LNCAP (cell line): ENCODE results near the gene PLXNB2.

Experiments
- TF ChIP-seq, protein P1 (sequence below): fragments of 450-650 bp; IDR thresholded peaks from 2 replicates; pipeline ENCODE4 v1.5.1; 2017; ENCODE audit warnings: mild to moderate bottlenecking

Gene PLXNB2

DNA sequence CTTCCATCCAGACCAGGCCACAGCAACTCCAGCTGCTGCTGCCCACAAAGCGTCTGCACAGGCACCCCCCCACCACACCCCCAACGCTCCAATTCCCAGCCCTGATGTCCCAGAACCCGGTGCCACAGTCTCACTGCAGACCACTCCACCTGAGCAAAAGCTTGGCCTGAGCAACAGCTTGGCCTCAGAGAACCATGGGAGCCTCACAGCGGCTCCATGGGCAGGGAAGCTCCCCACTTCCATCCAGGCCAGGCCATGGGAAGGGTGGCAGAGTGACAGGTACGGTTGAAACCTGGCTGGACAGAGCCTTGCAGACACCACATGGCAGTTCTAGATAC, 13.2 kb downstream of the PLXNB2 start:
- TF ChIP-seq, protein P1, sequence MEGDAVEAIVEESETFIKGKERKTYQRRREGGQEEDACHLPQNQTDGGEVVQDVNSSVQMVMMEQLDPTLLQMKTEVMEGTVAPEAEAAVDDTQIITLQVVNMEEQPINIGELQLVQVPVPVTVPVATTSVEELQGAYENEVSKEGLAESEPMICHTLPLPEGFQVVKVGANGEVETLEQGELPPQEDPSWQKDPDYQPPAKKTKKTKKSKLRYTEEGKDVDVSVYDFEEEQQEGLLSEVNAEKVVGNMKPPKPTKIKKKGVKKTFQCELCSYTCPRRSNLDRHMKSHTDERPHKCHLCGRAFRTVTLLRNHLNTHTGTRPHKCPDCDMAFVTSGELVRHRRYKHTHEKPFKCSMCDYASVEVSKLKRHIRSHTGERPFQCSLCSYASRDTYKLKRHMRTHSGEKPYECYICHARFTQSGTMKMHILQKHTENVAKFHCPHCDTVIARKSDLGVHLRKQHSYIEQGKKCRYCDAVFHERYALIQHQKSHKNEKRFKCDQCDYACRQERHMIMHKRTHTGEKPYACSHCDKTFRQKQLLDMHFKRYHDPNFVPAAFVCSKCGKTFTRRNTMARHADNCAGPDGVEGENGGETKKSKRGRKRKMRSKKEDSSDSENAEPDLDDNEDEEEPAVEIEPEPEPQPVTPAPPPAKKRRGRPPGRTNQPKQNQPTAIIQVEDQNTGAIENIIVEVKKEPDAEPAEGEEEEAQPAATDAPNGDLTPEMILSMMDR, result no peak

DNA sequence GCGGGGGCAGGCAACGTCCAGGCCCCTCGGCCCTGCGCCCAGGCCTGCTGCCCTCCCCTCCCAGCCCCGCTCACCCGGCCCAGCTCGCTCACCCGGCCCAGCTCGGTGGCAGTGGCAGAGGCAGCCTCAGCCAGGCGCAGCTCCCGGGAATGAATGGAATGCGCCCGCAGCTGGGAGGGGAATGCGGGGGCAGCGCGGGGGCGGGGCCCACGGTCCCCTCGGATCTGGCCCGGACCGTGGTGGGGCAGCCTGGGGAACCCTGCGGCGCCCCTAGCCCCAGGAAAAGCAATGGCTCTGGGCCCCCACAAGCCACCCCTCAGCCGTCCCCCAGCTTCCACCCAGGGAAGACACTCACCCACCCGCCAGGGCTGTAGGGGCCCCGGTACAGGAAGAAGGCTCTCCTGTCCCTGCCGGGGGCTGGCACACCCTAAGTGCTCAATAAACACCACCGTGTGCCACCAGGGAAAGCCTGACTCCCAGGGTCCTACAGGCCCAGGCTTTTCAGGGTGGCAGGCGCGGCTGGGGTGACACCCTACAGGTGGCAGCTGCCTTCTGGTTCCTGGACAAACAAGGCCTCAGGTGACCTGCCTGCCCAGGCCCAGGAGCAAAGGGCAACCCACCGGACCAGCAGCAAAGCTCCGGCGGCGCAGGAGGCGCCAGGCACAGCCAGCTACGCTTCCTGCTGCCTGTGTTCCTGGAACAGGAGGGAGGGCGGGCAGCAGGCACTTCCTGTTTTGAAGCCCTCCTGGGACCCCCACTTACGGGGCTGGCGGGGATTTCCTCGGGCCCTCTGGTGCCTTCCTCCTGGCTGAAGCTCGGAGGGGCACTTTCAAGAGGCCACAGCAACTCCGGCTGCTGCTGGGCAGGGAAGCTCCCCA, 13.8 kb downstream of the PLXNB2 start:
- TF ChIP-seq, protein P1, result no peak

DNA sequence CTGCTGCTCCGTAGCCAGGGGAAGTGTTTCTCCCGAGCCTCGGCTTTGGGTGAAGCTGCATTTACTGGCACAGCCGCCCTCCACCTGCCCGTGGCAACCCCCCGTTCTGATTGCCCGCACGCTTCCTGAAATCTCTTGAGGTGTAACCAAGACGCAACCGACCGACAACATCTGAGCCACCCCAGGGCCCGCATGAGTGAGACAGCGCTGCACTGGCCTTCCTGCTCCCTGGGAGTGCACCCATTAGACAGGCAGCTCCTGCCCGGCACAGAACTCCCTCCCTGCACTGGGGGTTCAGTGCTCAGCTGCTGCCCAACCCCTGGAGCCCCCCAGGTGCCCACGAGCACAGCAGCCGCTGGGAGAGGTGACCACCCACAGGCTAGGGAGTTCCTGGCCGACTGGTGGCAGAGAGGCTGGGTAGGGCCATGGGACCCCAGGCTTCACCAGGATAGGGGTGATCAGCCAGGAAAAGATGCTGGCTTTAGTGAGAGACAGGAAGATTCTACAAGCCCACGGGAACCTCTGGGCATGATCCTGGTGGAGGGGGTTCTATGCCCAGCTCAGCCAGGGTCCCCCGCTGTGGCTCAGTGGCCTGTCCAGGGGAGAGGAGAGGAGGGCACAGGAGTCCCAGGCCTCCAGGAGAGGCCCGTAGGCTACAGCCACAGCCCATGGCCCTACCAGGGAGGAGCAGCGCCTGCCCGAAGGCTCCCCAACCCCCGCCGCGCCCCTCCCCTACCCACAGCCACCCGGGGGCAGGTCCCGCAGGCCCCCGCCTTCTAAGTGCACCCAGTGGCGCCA, 14.6 kb downstream of the PLXNB2 start:
- TF ChIP-seq, protein P1, result no peak

DNA sequence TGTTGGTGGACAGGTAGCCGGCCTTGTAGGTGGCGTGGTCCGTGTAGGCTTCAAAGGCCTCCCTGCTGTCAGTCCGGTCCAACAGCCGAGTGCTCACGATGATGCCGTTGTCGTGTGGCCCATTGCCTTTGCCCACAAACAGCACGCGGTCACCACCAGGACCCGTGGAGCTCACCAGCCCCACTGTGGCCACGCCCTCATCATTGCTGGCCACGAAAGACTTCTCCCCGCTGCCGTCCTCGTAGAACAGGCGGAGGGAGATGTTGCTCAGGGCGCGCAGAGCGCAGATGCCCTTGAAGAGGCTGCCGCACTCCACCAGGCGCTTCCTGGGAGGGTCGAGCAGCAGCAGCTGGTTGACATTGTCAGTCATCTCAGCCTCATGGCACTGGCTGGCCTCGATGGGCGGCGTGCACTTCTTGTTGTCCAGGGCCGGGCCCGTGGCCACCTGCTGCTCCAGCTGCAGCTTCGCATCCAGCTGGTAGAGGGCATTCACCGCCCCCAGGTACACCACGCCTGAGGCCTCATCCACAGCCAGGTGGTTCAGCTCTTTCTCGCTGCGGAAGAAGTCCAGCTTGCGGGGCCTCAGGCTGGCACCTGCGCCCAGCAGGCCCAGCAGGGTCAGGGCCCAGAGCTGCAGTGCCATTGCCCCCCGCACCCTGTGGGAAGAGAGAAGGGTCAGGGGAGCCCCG, 17.4 kb downstream of the PLXNB2 start:
- TF ChIP-seq, protein P1, result no peak

DNA sequence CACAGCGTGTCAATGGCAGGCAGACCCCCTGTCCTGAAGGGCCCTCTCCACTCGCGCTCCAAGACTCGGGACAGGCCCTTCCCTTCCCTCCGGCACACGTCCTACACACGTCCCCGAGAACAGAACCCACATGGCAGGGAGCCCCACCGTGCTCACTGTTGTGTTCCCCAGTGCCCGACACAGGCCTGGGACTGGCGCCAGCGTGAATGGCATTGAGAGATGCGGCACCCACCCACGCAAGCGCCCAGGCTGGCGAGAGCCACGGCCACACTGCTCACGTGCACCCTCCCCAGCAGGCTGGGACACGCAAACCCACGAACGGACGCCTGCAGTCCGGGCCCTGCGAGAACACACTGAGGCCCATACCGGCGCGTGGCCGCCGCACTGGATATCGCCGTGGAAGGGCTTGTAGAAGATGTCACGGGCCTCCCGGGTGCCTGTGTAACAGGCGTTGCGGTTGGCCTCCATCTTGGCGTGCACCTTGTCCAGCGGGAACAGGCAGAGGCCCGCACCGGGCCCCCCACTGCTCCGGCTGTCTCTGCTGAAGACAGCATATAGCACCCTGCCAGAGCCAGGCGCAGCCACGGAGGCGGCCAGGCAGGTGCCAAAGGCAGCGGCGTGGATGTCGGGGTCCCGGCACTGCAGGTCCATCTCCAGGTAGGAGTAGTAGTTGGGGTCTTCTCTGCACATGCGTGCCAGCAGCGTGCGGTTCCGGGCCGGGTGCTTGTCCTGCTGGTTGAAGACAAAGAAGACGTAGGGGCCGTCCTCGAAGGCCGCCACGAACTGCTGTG, 18.1 kb downstream of the PLXNB2 start:
- TF ChIP-seq, protein P1, result no peak

DNA sequence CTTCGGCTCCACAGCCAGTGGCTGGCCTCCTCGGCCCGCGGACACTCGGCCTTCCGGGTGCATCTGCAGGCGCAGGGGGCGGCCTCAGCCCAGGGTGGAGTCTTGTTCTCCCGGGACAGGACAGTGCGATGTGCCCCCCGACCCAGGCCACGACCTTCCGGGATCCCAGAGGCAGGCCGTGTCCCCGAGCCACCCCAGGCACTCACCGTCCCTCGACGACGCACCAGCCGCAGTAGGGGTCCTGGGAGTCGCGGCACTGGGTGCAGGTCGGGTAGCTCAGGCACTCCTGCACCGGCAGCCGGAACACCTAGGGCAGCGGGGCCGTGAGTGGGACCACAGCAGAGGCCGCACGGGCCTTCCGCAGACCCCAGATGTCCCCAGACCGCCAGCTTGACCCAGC, 19.7 kb downstream of the PLXNB2 start:
- TF ChIP-seq, protein P1, result no peak
